NCI-H146 (cell line): ENCODE results near the gene DZIP1.
A peak's percentile ranks its signal among the peaks of the same experiment; 100 is the strongest.

Experiments
- DNase-seq: peaks from one replicate; lab custom pipeline; 2025; lab: John Stamatoyannopoulos, UW

The DZIP1 gene

GRCh38 chr13:95544293-95544692 lies 100.2 kb downstream of the DZIP1 start:
- no peak for DNase-seq

GRCh38 chr13:95541911-95542474 lies 102.5 kb downstream of the DZIP1 start:
- no peak for DNase-seq

DNA sequence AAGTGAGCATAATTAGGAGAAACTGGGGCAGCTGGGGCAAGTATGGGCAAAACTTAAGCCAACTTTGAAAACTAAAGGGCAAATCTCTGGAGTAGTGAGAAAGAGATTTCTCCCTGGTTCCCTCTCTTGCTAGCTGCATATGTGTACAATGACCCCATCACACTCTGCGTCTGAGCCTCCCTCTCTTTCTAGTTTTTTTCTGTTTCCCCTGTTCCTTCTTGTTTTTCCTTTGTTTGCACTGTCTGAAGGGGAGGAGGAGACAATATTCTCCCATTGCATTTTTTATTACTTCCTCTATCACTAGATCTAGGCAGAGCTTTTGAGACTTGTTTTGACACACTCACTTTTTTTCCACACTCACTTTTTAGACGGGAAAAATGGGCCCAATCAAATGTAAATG lies 103.2 kb downstream of the DZIP1 start:
- no peak for DNase-seq

DNA sequence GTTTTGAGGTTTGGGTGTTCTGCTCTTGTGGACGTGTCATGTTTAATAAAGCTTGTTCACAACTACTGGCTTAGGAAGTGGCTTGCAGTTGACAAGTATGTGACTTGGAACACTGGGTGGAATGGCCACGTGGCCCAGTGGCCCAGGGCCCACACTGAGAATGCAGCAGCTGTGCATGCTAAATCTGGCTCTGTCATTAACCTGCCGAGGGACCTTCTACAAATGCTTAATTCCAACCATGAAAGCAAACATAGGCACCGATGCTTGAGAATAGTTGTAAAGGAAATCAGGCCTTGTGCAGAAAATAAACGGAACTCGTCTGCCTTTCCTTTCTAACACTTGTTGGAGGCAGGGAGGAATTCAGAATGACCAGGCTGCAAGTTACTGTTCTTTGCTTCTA lies 103.6 kb downstream of the DZIP1 start:
- DNase-seq = peak; percentile 41

GRCh38 chr13:95536632-95537241 lies 107.8 kb downstream of the DZIP1 start:
- DNase-seq = peak; percentile 52

DNA sequence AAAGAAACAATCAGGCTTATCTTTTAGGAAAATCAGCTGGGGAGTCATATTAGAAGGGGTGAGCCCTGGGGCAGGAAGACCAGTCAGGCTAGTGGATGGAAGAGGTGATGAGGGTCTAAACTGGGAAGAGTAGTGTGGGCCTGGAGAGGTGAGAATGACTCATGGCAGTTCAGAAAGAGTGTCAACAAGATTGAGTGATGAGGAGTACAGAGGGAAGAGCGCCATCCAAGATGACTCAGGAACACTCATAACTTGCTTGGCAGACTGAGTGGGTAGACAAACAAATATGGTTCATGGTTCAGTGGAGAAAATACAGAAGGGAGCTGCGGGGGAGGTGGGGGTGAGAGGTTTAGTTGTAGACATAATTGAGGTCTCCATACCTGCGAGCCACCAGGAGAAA lies 109.3 kb downstream of the DZIP1 start:
- DNase-seq = peak; percentile 41

DNA sequence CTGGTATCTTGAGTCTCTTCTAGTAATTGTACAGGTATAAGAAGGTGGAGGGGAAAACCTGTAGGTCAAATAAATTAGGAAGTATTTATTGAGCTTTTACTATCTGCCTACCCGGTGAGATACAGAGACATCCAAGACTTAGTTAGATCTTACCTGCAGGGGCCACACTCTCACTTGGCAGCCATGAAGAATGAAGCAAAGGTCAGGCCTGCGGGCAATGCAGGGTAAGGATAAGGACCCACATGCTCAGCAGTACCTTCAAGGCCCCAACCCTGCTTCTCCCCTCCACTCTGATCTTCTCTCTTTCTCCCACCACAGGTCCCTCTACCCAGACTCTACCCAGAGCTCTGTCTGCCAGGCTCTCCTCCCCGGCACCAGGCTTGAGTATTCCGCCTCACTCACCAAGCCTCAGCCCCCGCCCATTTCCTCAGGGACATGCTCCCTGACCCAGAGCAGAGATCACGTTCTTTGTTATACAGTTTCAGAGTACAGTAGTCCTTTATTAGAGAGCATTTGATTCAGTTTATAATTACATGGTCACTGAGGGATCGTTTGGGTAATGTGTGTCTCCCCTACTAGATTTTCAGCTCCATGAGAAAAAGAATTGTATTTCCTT lies 110.9 kb downstream of the DZIP1 start:
- peak; percentile 15 for DNase-seq

GRCh38 chr13:95530178-95530577 lies 114.3 kb downstream of the DZIP1 start:
- DNase-seq = no peak
